GM12892 (cell line): ENCODE measurements around the gene SNX9.

Source experiments
- POLR2A ChIP-seq: IDR thresholded peaks from 2 replicates; pipeline ENCODE4 v1.6.1; 2011; ENCODE audit warnings: low read depth, low read length, control low read depth
- POLR2AphosphoS5 ChIP-seq: IDR thresholded peaks from 2 replicates; pipeline ENCODE4 v1.6.1; 2011; ENCODE audit warnings: low read depth, low read length, control low read depth
- TAF1 ChIP-seq: IDR thresholded peaks from 2 replicates; pipeline ENCODE4 v1.6.1; 2011; ENCODE audit warnings: low read depth, mild to moderate bottlenecking, control low read depth, low read length, borderline replicate concordance

- TF ChIP-seq POLR2A (no peak), POLR2AphosphoS5 (no peak), TAF1 (no peak)
Measured at GRCh38 chr6:157877149-157877548, 54.1 kb downstream of the SNX9 start.
